H1 (cell line): ENCODE measurements around the gene NUMB. TPM values are rescaled to one million over a fixed set of nuclear protein-coding genes. Genes with fewer than 3 reads are reported as not detected.

Experiments
- BCL11A ChIP-seq, 2 experiments: IDR thresholded peaks; one replicate each; pipeline ENCODE4 v1.6.1; 2011; ENCODE audit warnings: low read depth in 2 of 2, low read length in 2 of 2, mild to moderate bottlenecking in 2 of 2
- CHD7 ChIP-seq: fragments of 300-600 bp; sonication (generic); IDR thresholded peaks from 2 replicates; pipeline ENCODE4 v1.7.1; 2012; ENCODE audit warnings: low read length, moderate library complexity, mild to moderate bottlenecking, inconsistent platforms; ENCODE audit not compliant: insufficient replicate concordance
- CREB1 ChIP-seq: IDR thresholded peaks from 2 replicates; pipeline ENCODE4 v1.6.1; 2012; ENCODE audit warnings: inconsistent platforms
- GABPA ChIP-seq: IDR thresholded peaks from 2 replicates; pipeline ENCODE4 v1.6.1; 2011; ENCODE audit warnings: mild to moderate bottlenecking, low read length, moderate library complexity, borderline replicate concordance; ENCODE audit not compliant: insufficient read depth
- GTF2F1 ChIP-seq: IDR thresholded peaks from 2 replicates; pipeline ENCODE4 v1.6.1; 2012; ENCODE audit warnings: low read depth, low read length, improper control_type of control experiment, borderline replicate concordance
- RBBP5 ChIP-seq: IDR thresholded peaks from 2 replicates; pipeline ENCODE4 v1.7.1; 2012; ENCODE audit warnings: low read depth, mild to moderate bottlenecking, inconsistent platforms, low read length, moderate library complexity, borderline replicate concordance
- SIRT6 ChIP-seq: IDR thresholded peaks from one replicate; pipeline ENCODE4 v1.7.1; 2012; ENCODE audit warnings: low read length, inconsistent platforms
- SP4 ChIP-seq: IDR thresholded peaks from 2 replicates; pipeline ENCODE4 v1.6.1; 2012; ENCODE audit warnings: low read length, inconsistent platforms
- SRF ChIP-seq: IDR thresholded peaks from 2 replicates; pipeline ENCODE4 v1.6.1; 2011; ENCODE audit warnings: mild to moderate bottlenecking, low read depth, low read length, moderate library complexity
- TAF1 ChIP-seq: IDR thresholded peaks from 2 replicates; pipeline ENCODE4 v1.6.1; 2011; ENCODE audit warnings: mild to moderate bottlenecking, low read depth, low read length
- TAF7 ChIP-seq: optimal IDR thresholded peaks from 2 replicates; pipeline ENCODE3; 2011; ENCODE audit warnings: low read depth, mild to moderate bottlenecking, inconsistent platforms, low read length, moderate library complexity, borderline replicate concordance
- polyA plus RNA-seq, 7 experiments: library from polyadenylated mRNA; depleted of rRNA in 3 of 7; stranded (reverse) in 5 of 7; unstranded in 2 of 7; fragments of >200 nt in 5 of 7; fragments of 200-250 nt in 2 of 7; gene quantifications; 1 replicate in 5 of 7; 2 replicates in 1 of 7; 4 replicates in 1 of 7; pipeline versions ENCODE4 v1.2.1 to v1.2.3, GENCODE V29; 2011 to 2013; ENCODE audit warnings: missing spikeins in 2 of 7, mixed read lengths in 2 of 7
- total RNA-seq: library from RNA; stranded (reverse); fragmentation: NEBNext Ultra II Directional; extraction: Animal tissue kit (Norgen Biotek cat#: 25700); gene quantifications from 2 replicates; pipeline ENCODE4 v1.2.1, GENCODE V29; 2021

The NUMB gene
- total and polyA plus RNA-seq, 2 of the 8 experiments (the other 6 are each of a cell fraction or from before 2014, with no cell fraction given) = 54.3 to 78.1 TPM

GRCh38 chr14:73457041-73457923 is 1.1 kb downstream of the NUMB start (continued):
- no peak for TF ChIP-seq CHD7
- no peak for TF ChIP-seq TAF7
- TF ChIP-seq RBBP5 = 0 out of 2 replicates have a peak, but pooled peaks have one; percentile 8
- TF ChIP-seq TAF1 = no peak
- no peak for TF ChIP-seq BCL11A (IDR thresholded peaks at IDR 0.05; ENCODE audit: low read depth in 2 of 2, low read length in 2 of 2)
- TF ChIP-seq SRF = no peak
- TF ChIP-seq GABPA = no peak
- TF ChIP-seq CREB1 = no peak
- TF ChIP-seq SP4 = no peak
- no peak for TF ChIP-seq SIRT6
- no peak for TF ChIP-seq GTF2F1
